GM18499 (cell line): ENCODE measurements around the gene IL12A.

Source experiments
- ATAC-seq: cut with Tn5 transposase; IDR thresholded peaks from one replicate; pipeline ENCODE4 v1.9.1; 2021; ENCODE audit warnings: moderate number of reproducible peaks; ENCODE audit not compliant: insufficient read depth, unreplicated experiment

Gene IL12A

GRCh38 chr3:159989973-159990846 lies 1.6 kb downstream of the IL12A start:
- ATAC-seq: no peak

- no peak for ATAC-seq
Observed at GRCh38 chr3:159991591-159991990, 3.0 kb downstream of the IL12A start.

GRCh38 chr3:159992589-159992988 lies 4.0 kb downstream of the IL12A start:
- no peak for ATAC-seq

- no peak for ATAC-seq
Observed at GRCh38 chr3:159994182-159994581, 5.5 kb downstream of the IL12A start.

GRCh38 chr3:159995091-159995490 lies 6.5 kb downstream of the IL12A start:
- no peak for ATAC-seq

- ATAC-seq: no peak
Observed at GRCh38 chr3:159996018-159996417, 7.4 kb downstream of the IL12A start.

- no peak for ATAC-seq
Observed at GRCh38 chr3:159996959-159997358, 8.3 kb downstream of the IL12A start.

GRCh38 chr3:160001148-160001760 lies 12.6 kb downstream of the IL12A start:
- no peak for ATAC-seq

GRCh38 chr3:160001850-160002623 lies 13.4 kb downstream of the IL12A start:
- no peak for ATAC-seq

- ATAC-seq: peak; percentile 66
Observed at GRCh38 chr3:160003520-160004128, 15.0 kb downstream of the IL12A start.

GRCh38 chr3:160005004-160005403 lies 16.4 kb downstream of the IL12A start:
- ATAC-seq: no peak

GRCh38 chr3:160006282-160007163 lies 17.9 kb downstream of the IL12A start:
- ATAC-seq: no peak

GRCh38 chr3:160008961-160009360 lies 20.3 kb downstream of the IL12A start:
- no peak for ATAC-seq

- ATAC-seq: peak; percentile 19
Observed at GRCh38 chr3:160009525-160009924, 20.9 kb downstream of the IL12A start.

GRCh38 chr3:160010578-160010977 lies 21.9 kb downstream of the IL12A start:
- peak; percentile 51 for ATAC-seq

- ATAC-seq: peak; percentile 82
Observed at GRCh38 chr3:160012108-160012507, 23.5 kb downstream of the IL12A start.

- ATAC-seq: no peak
Observed at GRCh38 chr3:160016972-160017371, 28.3 kb downstream of the IL12A start.

- ATAC-seq: no peak
Observed at GRCh38 chr3:160018959-160019358, 30.3 kb downstream of the IL12A start.

- ATAC-seq: no peak
Observed at GRCh38 chr3:160020057-160020711, 31.5 kb downstream of the IL12A start.
